COR-L47 (cell line): ENCODE data around the gene CHST15.

Source experiments
- DNase-seq: peaks from one replicate; lab custom pipeline; 2025; lab: John Stamatoyannopoulos, UW

Gene CHST15

DNA sequence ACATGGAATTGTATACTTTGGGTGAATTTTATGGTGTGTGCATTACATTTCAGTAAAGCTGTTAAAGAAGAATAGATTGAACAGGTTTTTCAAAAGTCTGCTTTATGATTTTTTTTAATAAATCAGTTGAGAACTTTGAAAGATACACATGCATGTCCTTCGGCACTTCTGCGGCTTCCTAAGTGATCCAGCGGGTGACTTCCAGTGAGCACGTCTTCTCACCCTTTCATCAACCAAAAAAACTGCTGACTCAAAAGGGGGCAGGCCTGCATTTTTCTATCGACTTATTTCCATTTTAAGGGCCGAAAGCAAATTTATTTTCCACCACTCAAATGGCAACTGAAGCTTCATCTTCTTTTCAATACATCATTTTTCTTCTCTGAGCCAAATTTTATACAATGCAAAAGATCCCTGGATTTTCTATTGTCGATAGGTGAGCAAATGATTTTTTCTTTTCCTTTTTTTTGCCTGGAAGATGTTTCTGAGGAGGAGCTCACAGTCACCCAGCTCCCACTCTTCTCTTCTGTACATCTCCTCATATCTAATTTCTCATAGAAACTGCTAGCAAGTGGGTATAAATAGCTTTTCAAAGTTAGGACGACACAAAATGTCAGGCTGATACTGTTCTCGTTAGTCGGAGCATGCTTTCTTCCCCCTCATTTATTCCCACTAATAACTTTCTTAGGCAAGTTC, 10.2 kb downstream of the CHST15 start:
- no peak for DNase-seq

- no peak for DNase-seq
Measured at GRCh38 chr10:124082555-124082954, 10.8 kb downstream of the CHST15 start.

GRCh38 chr10:124081547-124082140, 11.8 kb downstream of the CHST15 start:
- DNase-seq, result no peak

DNA sequence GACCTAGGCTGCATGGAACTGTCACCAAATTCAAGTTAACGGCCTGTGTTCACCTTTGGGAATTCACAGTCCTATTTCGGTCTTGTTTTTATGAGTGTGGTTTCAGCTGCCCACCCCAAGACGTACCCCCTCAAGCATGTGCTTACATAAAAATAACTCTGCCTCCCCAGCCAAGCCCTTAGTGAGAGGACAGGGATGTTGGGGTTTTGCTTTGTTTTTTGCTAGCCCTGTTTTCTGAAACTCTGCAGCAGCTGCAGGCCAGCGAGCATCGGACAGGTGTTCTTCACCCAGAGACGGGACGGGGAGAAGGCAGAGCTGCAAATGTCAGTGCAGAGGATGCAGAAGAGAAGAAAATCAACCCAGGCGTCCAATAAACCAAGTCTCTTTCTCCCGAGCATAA, 13.5 kb downstream of the CHST15 start:
- DNase-seq, result no peak

DNA sequence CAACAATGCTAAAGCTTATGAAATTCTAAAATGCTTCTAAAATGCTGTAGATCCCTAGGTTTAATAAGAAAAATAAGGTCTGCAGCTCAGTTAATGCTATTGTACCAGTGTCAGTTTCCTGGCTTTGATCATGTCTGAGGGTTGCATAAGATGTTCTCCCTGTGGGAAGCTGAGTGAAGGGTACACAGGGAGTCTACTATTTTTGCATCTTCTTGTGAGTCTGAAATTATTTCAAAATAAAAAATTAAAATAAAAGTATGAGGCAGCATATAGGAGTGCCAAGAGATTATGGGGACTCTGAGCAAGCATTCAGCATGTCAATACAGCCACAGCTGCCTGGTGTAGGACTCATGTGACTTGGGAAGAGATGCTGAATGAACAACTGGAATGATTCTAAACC, 14.7 kb downstream of the CHST15 start:
- DNase-seq, result no peak

- DNase-seq, result no peak
Measured at GRCh38 chr10:124078028-124078427, 15.4 kb downstream of the CHST15 start.

GRCh38 chr10:124077208-124077993, 16.0 kb downstream of the CHST15 start:
- DNase-seq, result no peak

GRCh38 chr10:124076148-124076733, 17.2 kb downstream of the CHST15 start:
- DNase-seq, result no peak

GRCh38 chr10:124075231-124075955, 18.0 kb downstream of the CHST15 start:
- DNase-seq, result no peak

DNA sequence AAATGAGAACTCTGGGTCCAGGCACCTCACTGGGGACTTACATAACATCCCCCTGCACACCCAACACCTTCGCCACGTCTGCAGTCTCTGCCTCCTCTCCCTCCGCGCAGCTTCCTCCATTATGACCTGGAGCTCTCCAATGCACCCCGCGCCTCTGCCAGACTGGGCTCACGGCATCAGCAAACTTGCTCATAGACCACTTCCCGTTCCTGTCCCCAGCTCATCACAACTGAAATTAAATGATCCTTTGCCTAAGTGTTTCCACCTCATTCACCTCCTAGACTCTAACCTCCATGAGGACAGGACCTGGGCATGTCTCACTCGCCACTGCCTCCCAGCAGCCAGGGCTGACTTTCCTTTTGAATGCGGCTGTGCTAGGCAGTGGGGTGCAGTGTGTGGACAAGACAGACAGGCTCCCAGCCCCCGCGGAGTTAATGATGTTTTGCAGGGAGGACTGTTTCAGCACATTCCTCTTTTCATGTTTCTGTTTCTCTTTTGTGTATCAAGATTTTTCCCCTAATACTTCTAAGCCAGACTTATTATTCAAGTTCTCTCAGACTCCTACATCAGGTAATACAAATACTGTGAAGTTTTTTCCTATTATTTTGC, 18.8 kb downstream of the CHST15 start:
- no peak for DNase-seq

- no peak for DNase-seq
Measured at GRCh38 chr10:124073978-124074377, 19.4 kb downstream of the CHST15 start.

- no peak for DNase-seq
Measured at GRCh38 chr10:124072541-124072940, 20.9 kb downstream of the CHST15 start.

DNA sequence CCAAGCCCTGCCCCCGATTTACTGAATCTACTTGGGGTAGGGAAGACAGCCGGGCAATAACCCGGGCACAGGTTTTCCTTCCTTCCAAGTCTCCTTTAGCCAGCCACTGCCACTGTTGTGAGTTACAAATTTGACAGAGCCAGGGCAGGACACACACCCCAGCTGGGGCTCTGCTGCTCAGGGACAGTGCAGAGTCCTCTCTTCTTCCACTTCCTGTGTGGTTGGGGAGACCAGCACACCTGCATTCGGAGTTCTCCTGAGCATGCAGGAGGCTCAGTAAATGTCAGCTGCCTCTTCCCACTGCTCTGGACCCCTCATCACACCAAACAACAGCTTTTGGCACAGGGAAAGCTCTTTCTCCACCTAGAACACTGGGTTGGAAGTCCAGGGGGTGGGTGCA, 21.3 kb downstream of the CHST15 start:
- no peak for DNase-seq

GRCh38 chr10:124071141-124071540, 22.3 kb downstream of the CHST15 start:
- DNase-seq, result no peak

DNA sequence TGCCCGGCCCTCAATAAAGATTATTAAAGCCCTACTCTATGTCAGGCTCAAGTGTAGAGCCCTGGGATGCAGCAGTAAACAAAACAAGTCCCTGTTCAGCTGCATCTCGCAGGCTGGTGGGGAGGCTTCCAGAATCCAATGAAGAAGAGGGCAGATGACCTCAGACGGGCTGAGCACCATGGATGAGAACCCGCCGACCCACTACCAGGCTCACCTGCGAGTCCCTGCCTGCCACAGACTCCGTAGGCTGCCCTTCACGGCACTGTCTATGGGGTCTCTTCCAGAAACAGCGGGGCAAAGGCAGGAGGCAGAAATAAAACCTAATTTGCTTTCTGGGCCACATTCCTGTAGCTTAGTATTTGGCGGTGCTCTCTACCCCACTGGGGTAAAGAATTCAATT, 22.7 kb downstream of the CHST15 start:
- DNase-seq, result no peak

GRCh38 chr10:124069341-124070264, 23.8 kb downstream of the CHST15 start:
- no peak for DNase-seq

- no peak for DNase-seq
Measured at GRCh38 chr10:124068929-124069328, 24.5 kb downstream of the CHST15 start.

- no peak for DNase-seq
Measured at GRCh38 chr10:124067825-124068400, 25.5 kb downstream of the CHST15 start.

- no peak for DNase-seq
Measured at GRCh38 chr10:124066781-124067714, 26.4 kb downstream of the CHST15 start.
